Left renal pelvis (tissue), 4 donors: ENCODE data around the gene PSD4. TPM values are rescaled to one million over a fixed set of nuclear protein-coding genes. Genes with fewer than 3 reads are reported as not detected.

Experiments used
- DNase-seq, 4 donors: peaks; one replicate each; pipeline ENCODE4 v3.0.0-alpha.2; 2013; ENCODE audit warnings: low read depth in 4 of 4, low spot score in 3 of 4
- polyA plus RNA-seq, 4 donors: library from polyadenylated mRNA; unstranded; fragments of 120-200 nt; gene quantifications; one replicate each; pipeline ENCODE4 v1.2.1, GENCODE V29; 2013; ENCODE audit not compliant: insufficient read length in 4 of 4

Gene PSD4
- polyA plus RNA-seq, 4 donors: 1.9 to 15.9 (median 9.3) TPM

- DNase-seq: no peak
Observed at GRCh38 chr2:113257516-113258264, 83.9 kb downstream of the PSD4 start.

GRCh38 chr2:113258471-113259147 is 84.8 kb downstream of the PSD4 start:
- no peak for DNase-seq

Other genes starting within 250 kb of the PSD4 start
- under 1 TPM in 2 of 4 donors, not detected in 2; 0.35 to 0.39 TPM for gene IL36G, start 196.0 kb upstream of the PSD4 start, polyA plus RNA-seq
- not detected for gene IL36A, start 168.5 kb upstream of the PSD4 start, polyA plus RNA-seq
- gene IL36B, start 121.1 kb upstream of the PSD4 start, polyA plus RNA-seq: not detected
- gene IL36RN, start 114.8 kb upstream of the PSD4 start, polyA plus RNA-seq: not detected
- gene IL1F10, start 106.0 kb upstream of the PSD4 start, polyA plus RNA-seq: not detected
- gene IL1RN, start 46.4 kb upstream of the PSD4 start, polyA plus RNA-seq: 1 to 10 TPM; 1.4 to 8.7 (median 5.1) TPM
- gene PAX8, start 105.0 kb downstream of the PSD4 start, polyA plus RNA-seq: 100 to 1,000 TPM in 3 of 4 donors, 1 to 10 TPM in 1; 4.3 to 528 (median 285) TPM